Gastrocnemius medialis (tissue), 4 donors: ENCODE measurements around the gene MCOLN1.

Experiments
- POLR2A ChIP-seq, 2 donors: fragments of 450-650 bp; IDR thresholded peaks; one replicate each; pipeline ENCODE4 v1.6.1; 2017; ENCODE audit warnings: antibody characterized with exemption in 2 of 2, mild to moderate bottlenecking in 2 of 2, moderate library complexity in 2 of 2
- TF ChIP-seq, protein P1 (sequence below), 5 experiments: fragments of 450-650 bp in 3 of 5; fragments of 200-600 bp in 2 of 5; sonication (generic) in 2 of 5; IDR thresholded peaks in 4 of 5; conservative IDR thresholded peaks in 1 of 5; 1 replicate in 4 of 5; 2 replicates in 1 of 5; pipeline ENCODE4 v1.5.1; 2016 to 2019; ENCODE audit warnings: antibody characterized with exemption in 5 of 5, mild to moderate bottlenecking in 3 of 5, moderate library complexity in 3 of 5

GRCh38 chr19:7521551-7522071 is 813 bp upstream of the MCOLN1 start:
- TF ChIP-seq, protein P1, sequence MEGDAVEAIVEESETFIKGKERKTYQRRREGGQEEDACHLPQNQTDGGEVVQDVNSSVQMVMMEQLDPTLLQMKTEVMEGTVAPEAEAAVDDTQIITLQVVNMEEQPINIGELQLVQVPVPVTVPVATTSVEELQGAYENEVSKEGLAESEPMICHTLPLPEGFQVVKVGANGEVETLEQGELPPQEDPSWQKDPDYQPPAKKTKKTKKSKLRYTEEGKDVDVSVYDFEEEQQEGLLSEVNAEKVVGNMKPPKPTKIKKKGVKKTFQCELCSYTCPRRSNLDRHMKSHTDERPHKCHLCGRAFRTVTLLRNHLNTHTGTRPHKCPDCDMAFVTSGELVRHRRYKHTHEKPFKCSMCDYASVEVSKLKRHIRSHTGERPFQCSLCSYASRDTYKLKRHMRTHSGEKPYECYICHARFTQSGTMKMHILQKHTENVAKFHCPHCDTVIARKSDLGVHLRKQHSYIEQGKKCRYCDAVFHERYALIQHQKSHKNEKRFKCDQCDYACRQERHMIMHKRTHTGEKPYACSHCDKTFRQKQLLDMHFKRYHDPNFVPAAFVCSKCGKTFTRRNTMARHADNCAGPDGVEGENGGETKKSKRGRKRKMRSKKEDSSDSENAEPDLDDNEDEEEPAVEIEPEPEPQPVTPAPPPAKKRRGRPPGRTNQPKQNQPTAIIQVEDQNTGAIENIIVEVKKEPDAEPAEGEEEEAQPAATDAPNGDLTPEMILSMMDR (IDR thresholded peaks at IDR 0.05 in 4 of 5, conservative IDR thresholded peaks at IDR 0.05 in 1 of 5) = no peak
- TF ChIP-seq POLR2A (IDR thresholded peaks at IDR 0.05) = no peak
